ENCODE measurements around the gene FAM76A. TPM values are rescaled to one million over a fixed set of nuclear protein-coding genes. Genes with fewer than 3 reads are reported as not detected.
"Not testable (repeated sequence)": the region's sequence is repeated elsewhere in the genome, so short reads cannot be mapped to it uniquely, and the experiment has no call there.

FAM76A gene
- total RNA-seq, 2 donors from 2014 or later = 7.8 to 18.5 TPM

- Histone ChIP-seq H3K27me3 (replicated peaks; ENCODE audit: insufficient read depth) (no peaks in the 10 kb centered on the region), H3K36me3 (no peaks in the 10 kb centered on the region), H3K27ac (peak overlapping the region; percentile 91 to 94), H3K4me3 (peak overlapping the region; percentile 97), H3K4me1 (replicated peaks) (no peaks in the 10 kb centered on the region), H3K9me3 (no peaks in the 10 kb centered on the region)
- no peak for TF ChIP-seq POLR2A (IDR thresholded peaks at IDR 0.05)
- peak; percentile 7 for TF ChIP-seq POLR2AphosphoS5 (IDR thresholded peaks at IDR 0.05)
- DNase-seq (ENCODE audit: low spot score) = no peak
- WGBS = 18% methylated on average over 3 of the region's 3 CpGs
- intact Hi-C loops (cut with DNase I) = loop anchor here (5.0 kb wide), 1 partner anchor 47 kb away; the partner anchor contains the start of gene FAM76A
These were observed 48.2 kb downstream of the FAM76A start for GRCh38 chr1:27773826-27774445.

- TF ChIP-seq POLR2A (IDR thresholded peaks at IDR 0.05) (no peak), POLR2AphosphoS5 (IDR thresholded peaks at IDR 0.05) (no peak), CTCF (IDR thresholded peaks at IDR 0.05) (no peak)
- no peaks in the 10 kb centered on the region for H3K9me3 ChIP-seq
- H3K36me3 ChIP-seq = no peaks in the 10 kb centered on the region
- no peak overlapping the region for H3K27ac ChIP-seq
- H3K4me1 ChIP-seq (replicated peaks) = no peaks in the 10 kb centered on the region
- peak overlapping the region in 1 of 2 donors; percentile 97 for H3K4me3 ChIP-seq
- 75% methylated on average over 2 of the region's 2 CpGs for WGBS
- DNase-seq (ENCODE audit: low spot score) = no peak
- intact Hi-C loops (cut with DNase I) = loop anchor here (5.0 kb wide), 1 partner anchor 47 kb away; the partner anchor contains the start of gene FAM76A
- no peaks in the 10 kb centered on the region for H3K27me3 ChIP-seq (replicated peaks; ENCODE audit: insufficient read depth)
These were observed 48.9 kb downstream of the FAM76A start for GRCh38 chr1:27774654-27775053.

- H3K27ac ChIP-seq, H3K4me3 ChIP-seq: not testable (repeated sequence)
These were observed 49.6 kb downstream of the FAM76A start for GRCh38 chr1:27775336-27775735.

GRCh38 chr1:27776276-27776675 is 50.5 kb downstream of the FAM76A start:
- H3K9me3 ChIP-seq; H3K27me3 ChIP-seq (replicated peaks; ENCODE audit: insufficient read depth); H3K4me3 ChIP-seq; H3K4me1 ChIP-seq (replicated peaks); DNase-seq (ENCODE audit: low spot score); intact Hi-C loops (cut with DNase I); H3K27ac ChIP-seq; H3K36me3 ChIP-seq: not testable (repeated sequence)

More at GRCh38 chr1:27775336-27775735, 49.6 kb downstream of the FAM76A start:
- intact Hi-C loops (cut with DNase I); H3K36me3 ChIP-seq; H3K4me1 ChIP-seq (replicated peaks); DNase-seq (ENCODE audit: low spot score); H3K27me3 ChIP-seq (replicated peaks; ENCODE audit: insufficient read depth); H3K9me3 ChIP-seq: not testable (repeated sequence)
- 83% methylated on average over 3 of the region's 3 CpGs for WGBS

- Histone ChIP-seq H3K9me3 (no peaks in the 10 kb centered on the region), H3K4me1 (replicated peaks) (no peaks in the 10 kb centered on the region), H3K4me3 (no peak overlapping the region), H3K27ac (no peak overlapping the region), H3K27me3 (replicated peaks; ENCODE audit: insufficient read depth) (no peaks in the 10 kb centered on the region), H3K36me3 (no peaks in the 10 kb centered on the region)
- DNase-seq (ENCODE audit: low spot score) = no peak
- TF ChIP-seq POLR2AphosphoS5 (IDR thresholded peaks at IDR 0.05) (no peak), POLR2A (IDR thresholded peaks at IDR 0.05) (no peak), CTCF (IDR thresholded peaks at IDR 0.05) (no peak)
- intact Hi-C loops (cut with DNase I) = no loop called here
- 81% methylated on average over 3 of the region's 3 CpGs for WGBS
These were observed 52.3 kb downstream of the FAM76A start for GRCh38 chr1:27778056-27778455.

- TF ChIP-seq POLR2A (IDR thresholded peaks at IDR 0.05) (no peak), CTCF (IDR thresholded peaks at IDR 0.05) (no peak), POLR2AphosphoS5 (IDR thresholded peaks at IDR 0.05) (no peak)
- no peaks in the 10 kb centered on the region for H3K27me3 ChIP-seq (replicated peaks; ENCODE audit: insufficient read depth)
- H3K4me3 ChIP-seq = no peak overlapping the region
- intact Hi-C loops (cut with DNase I) = no loop called here
- H3K27ac ChIP-seq = no peak overlapping the region
- 87% methylated on average over 4 of the region's 4 CpGs for WGBS
- H3K4me1 ChIP-seq (replicated peaks) = no peaks in the 10 kb centered on the region
- DNase-seq (ENCODE audit: low spot score) = no peak
- no peaks in the 10 kb centered on the region for H3K36me3 ChIP-seq
- no peaks in the 10 kb centered on the region for H3K9me3 ChIP-seq
These were observed 53.4 kb downstream of the FAM76A start for GRCh38 chr1:27779122-27779521.

Data from prostate gland (tissue), 2 donors.